Measurements from ENCODE around the gene TUG1. TPM values are rescaled to one million over a fixed set of nuclear protein-coding genes. Genes with fewer than 3 reads are reported as not detected.

The TUG1 gene
- total RNA-seq, 4 donors from 2014 or later, result 48.1 to 170 (median 61.2) TPM

GRCh38 chr22:30994960-30995359, 25.9 kb downstream of the TUG1 start:
- Histone ChIP-seq H3K36me3 (no peaks in the 10 kb centered on the region), H3K9me3 (peaks cover 3% of the 10 kb centered on the region), H3K27ac (no peak overlapping the region), H3K4me3 (no peak overlapping the region), H3K27me3 (no peaks in the 10 kb centered on the region), H3K4me1 (no peaks in the 10 kb centered on the region)
- TF ChIP-seq EP300 (IDR thresholded peaks at IDR 0.05), result no peak
- no peak for TF ChIP-seq CTCF (IDR thresholded peaks at IDR 0.05)
- TF ChIP-seq POLR2A (IDR thresholded peaks at IDR 0.05), result no peak
- TF ChIP-seq POLR2AphosphoS5 (IDR thresholded peaks at IDR 0.05), result no peak
- DNase-seq (ENCODE audit: low spot score in 2 of 2), result no peak
- 87% methylated on average over 1 of the region's 1 CpG for WGBS

- H3K4me1 ChIP-seq, result no peaks in the 10 kb centered on the region
- H3K9me3 ChIP-seq, result peaks cover 3% of the 10 kb centered on the region
- TF ChIP-seq EP300 (IDR thresholded peaks at IDR 0.05) (no peak), POLR2AphosphoS5 (IDR thresholded peaks at IDR 0.05) (no peak)
- DNase-seq (ENCODE audit: low spot score in 2 of 2), result no peak
- no peak overlapping the region for H3K27ac ChIP-seq
- no peaks in the 10 kb centered on the region for H3K27me3 ChIP-seq
- no peaks in the 10 kb centered on the region for H3K36me3 ChIP-seq
- 68% methylated on average over 2 of the region's 2 CpGs for WGBS
- H3K4me3 ChIP-seq, result no peak overlapping the region
These were observed 27.4 kb downstream of the TUG1 start for GRCh38 chr22:30996462-30996861.

GRCh38 chr22:30998329-30998728, 29.3 kb downstream of the TUG1 start:
- DNase-seq (ENCODE audit: low spot score in 2 of 2), result no peak
- H3K27ac ChIP-seq, result no peak overlapping the region
- TF ChIP-seq POLR2AphosphoS5 (IDR thresholded peaks at IDR 0.05) (no peak), POLR2A (IDR thresholded peaks at IDR 0.05) (no peak), CTCF (IDR thresholded peaks at IDR 0.05) (no peak), EP300 (IDR thresholded peaks at IDR 0.05) (no peak)
- H3K27me3 ChIP-seq, result no peaks in the 10 kb centered on the region
- H3K4me1 ChIP-seq, result no peaks in the 10 kb centered on the region
- WGBS, result 93% methylated on average over 4 of the region's 4 CpGs
- H3K36me3 ChIP-seq, result no peaks in the 10 kb centered on the region
- no peak overlapping the region for H3K4me3 ChIP-seq
- H3K9me3 ChIP-seq, result peaks cover 3% of the 10 kb centered on the region

GRCh38 chr22:31001124-31001770, 32.2 kb downstream of the TUG1 start:
- Histone ChIP-seq H3K9me3 (peaks cover 6% of the 10 kb centered on the region), H3K27ac (no peak overlapping the region), H3K36me3 (no peaks in the 10 kb centered on the region), H3K4me3 (no peak overlapping the region), H3K27me3 (no peaks in the 10 kb centered on the region), H3K4me1 (no peaks in the 10 kb centered on the region)
- no peak for DNase-seq (ENCODE audit: low spot score in 2 of 2)
- TF ChIP-seq POLR2A (IDR thresholded peaks at IDR 0.05) (no peak), EP300 (IDR thresholded peaks at IDR 0.05) (no peak), POLR2AphosphoS5 (IDR thresholded peaks at IDR 0.05) (no peak), CTCF (IDR thresholded peaks at IDR 0.05) (no peak)
- 90% methylated on average over 6 of the region's 6 CpGs for WGBS

- Histone ChIP-seq H3K27me3 (no peaks in the 10 kb centered on the region), H3K36me3 (no peaks in the 10 kb centered on the region), H3K9me3 (peaks cover 6% of the 10 kb centered on the region), H3K4me3 (no peak overlapping the region), H3K4me1 (no peaks in the 10 kb centered on the region), H3K27ac (no peak overlapping the region)
- TF ChIP-seq POLR2AphosphoS5 (IDR thresholded peaks at IDR 0.05) (no peak), EP300 (IDR thresholded peaks at IDR 0.05) (no peak), POLR2A (IDR thresholded peaks at IDR 0.05) (no peak), CTCF (IDR thresholded peaks at IDR 0.05) (no peak)
- no peak for DNase-seq (ENCODE audit: low spot score in 2 of 2)
These were observed 36.5 kb downstream of the TUG1 start for GRCh38 chr22:31005535-31005934.
